HCT116 (cell line): Measurements from ENCODE around the gene CBX3.

Experiments used
- ATF3 ChIP-seq: IDR thresholded peaks from 2 replicates; pipeline ENCODE4 v1.6.1; 2012
- CEBPB ChIP-seq: IDR thresholded peaks from 2 replicates; pipeline ENCODE4 v1.6.1; 2012; ENCODE audit warnings: low read depth
- CTCF ChIP-seq, 3 experiments: fragments of 200-600 bp in 1 of 3; sonication (generic) in 1 of 3; IDR thresholded peaks in 2 of 3; conservative IDR thresholded peaks in 1 of 3; 2 replicates each; pipeline ENCODE4 v1.5.1; 2012 to 2017; ENCODE audit warnings: low read depth in 2 of 3, low read length in 2 of 3, antibody characterized with exemption in 1 of 3, borderline replicate concordance in 1 of 3, control low read depth in 1 of 3, mild to moderate bottlenecking in 1 of 3, mixed read lengths in 1 of 3, mixed run types in 1 of 3, moderate library complexity in 1 of 3; ENCODE audit not compliant: insufficient read depth in 1 of 3
- MAX ChIP-seq: IDR thresholded peaks from 2 replicates; pipeline ENCODE4 v1.6.1; 2012
- POLR2A ChIP-seq: IDR thresholded peaks from 2 replicates; pipeline ENCODE4 v1.7.0; 2011; ENCODE audit warnings: borderline replicate concordance; ENCODE audit not compliant: insufficient read depth, insufficient read length; ENCODE audit errors: extremely low read depth
- SP1 ChIP-seq: IDR thresholded peaks from 2 replicates; pipeline ENCODE4 v1.6.1; 2012; ENCODE audit warnings: low read depth
- YY1 ChIP-seq: IDR thresholded peaks from 2 replicates; pipeline ENCODE4 v1.6.1; 2011; ENCODE audit warnings: low read length, low read depth, moderate library complexity, mild to moderate bottlenecking; ENCODE audit not compliant: insufficient replicate concordance; ENCODE audit errors: extremely low read depth

DNA sequence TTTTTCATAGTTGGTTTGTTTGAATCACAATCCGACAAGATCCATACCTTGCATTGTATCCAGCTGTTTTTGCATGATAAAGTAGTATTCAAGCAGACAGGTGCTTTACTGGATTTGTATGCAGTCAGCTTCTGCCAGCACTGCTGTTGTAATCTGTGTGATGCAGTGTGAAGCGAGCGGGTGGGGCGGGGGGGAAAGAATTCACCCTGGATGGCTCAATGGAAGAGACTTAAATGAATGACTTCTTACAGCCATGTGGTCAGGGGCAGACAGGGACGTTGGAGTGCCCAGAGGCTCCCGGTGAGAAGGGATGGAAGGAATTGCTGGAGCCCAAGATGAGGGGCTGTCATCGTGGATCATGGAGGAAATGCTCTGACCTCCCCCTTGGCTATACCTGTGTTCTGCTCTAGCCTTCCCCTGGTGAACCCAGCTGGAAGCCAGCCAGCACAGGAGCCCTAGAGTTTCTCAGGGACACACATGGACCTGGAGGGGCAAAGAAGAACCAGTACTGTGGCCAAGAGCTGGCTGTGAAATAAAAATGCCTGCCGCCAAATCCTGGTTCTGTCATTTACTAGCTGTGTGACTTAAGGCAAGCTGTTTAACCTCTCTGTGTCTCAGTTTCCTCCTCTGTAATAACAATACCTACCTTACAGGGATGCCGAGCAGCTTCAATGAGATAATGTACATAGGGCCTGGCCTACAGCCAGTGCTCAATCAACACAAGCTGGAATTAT lies 35.4 kb upstream of the CBX3 start:
- TF ChIP-seq CTCF (IDR thresholded peaks at IDR 0.05 in 2 of 3, conservative IDR thresholded peaks at IDR 0.05 in 1 of 3; ENCODE audit: borderline replicate concordance in 1 of 3, insufficient read depth in 1 of 3, low read depth in 2 of 3, low read length in 2 of 3), result no peak
- TF ChIP-seq ATF3, result no peak
- no peak for TF ChIP-seq POLR2A
- TF ChIP-seq YY1, result no peak
- no peak for TF ChIP-seq MAX
- no peak for TF ChIP-seq SP1
- no peak for TF ChIP-seq CEBPB
